H1 (cell line): ENCODE measurements around the gene PTPRT.

Experiments
- BACH1 ChIP-seq: IDR thresholded peaks from 2 replicates; pipeline ENCODE4 v1.6.1; 2012; ENCODE audit warnings: low read length, improper control_type of control experiment
- CEBPB ChIP-seq: IDR thresholded peaks from 2 replicates; pipeline ENCODE4 v1.6.1; 2012; ENCODE audit warnings: low read depth, low read length
- CHD7 ChIP-seq: fragments of 300-600 bp; sonication (generic); IDR thresholded peaks from 2 replicates; pipeline ENCODE4 v1.7.1; 2012; ENCODE audit warnings: low read length, moderate library complexity, mild to moderate bottlenecking, inconsistent platforms; ENCODE audit not compliant: insufficient replicate concordance
- CTCF ChIP-seq, 3 experiments: IDR thresholded peaks; 1 replicate in 2 of 3; 2 replicates in 1 of 3; pipeline versions ENCODE4 v1.5.1 to v1.6.1; 2011; ENCODE audit warnings: low read length in 3 of 3, mild to moderate bottlenecking in 3 of 3, inconsistent platforms in 2 of 3, low read depth in 1 of 3, moderate library complexity in 1 of 3; ENCODE audit not compliant: insufficient read depth in 1 of 3; ENCODE audit errors: control extremely low read depth in 1 of 3
- GTF2F1 ChIP-seq: IDR thresholded peaks from 2 replicates; pipeline ENCODE4 v1.6.1; 2012; ENCODE audit warnings: low read depth, low read length, improper control_type of control experiment, borderline replicate concordance
- HDAC2 ChIP-seq, 2 experiments: fragments of 300-600 bp in 1 of 2; sonication (generic) in 1 of 2; IDR thresholded peaks; 2 replicates each; pipeline ENCODE4 v1.6.1; 2011 to 2012; ENCODE audit warnings: low read depth in 2 of 2, low read length in 2 of 2, mild to moderate bottlenecking in 2 of 2, moderate library complexity in 2 of 2, borderline replicate concordance in 1 of 2, inconsistent platforms in 1 of 2
- HDAC6 ChIP-seq: IDR thresholded peaks from one replicate; pipeline ENCODE4 v1.7.1; 2012; ENCODE audit warnings: low read depth, mild to moderate bottlenecking, inconsistent platforms, low read length, moderate library complexity
- MAFK ChIP-seq: IDR thresholded peaks from 2 replicates; pipeline ENCODE4 v1.6.1; 2012; ENCODE audit warnings: low read depth, mild to moderate bottlenecking, improper control_type of control experiment, low read length
- POLR2A ChIP-seq, 2 experiments: IDR thresholded peaks; 1 replicate in 1 of 2; 2 replicates in 1 of 2; pipeline ENCODE4 v1.6.1; 2011; ENCODE audit warnings: low read depth in 2 of 2, low read length in 2 of 2, mild to moderate bottlenecking in 2 of 2; ENCODE audit errors: control extremely low read depth in 1 of 2
- POLR2AphosphoS5 ChIP-seq: IDR thresholded peaks from 2 replicates; pipeline ENCODE4 v1.6.1; 2011; ENCODE audit warnings: low read depth, low read length
- RAD21 ChIP-seq, 2 experiments: IDR thresholded peaks in 1 of 2; conservative IDR thresholded peaks in 1 of 2; 2 replicates each; pipeline ENCODE4 v1.6.1; 2011; ENCODE audit warnings: low read depth in 2 of 2, low read length in 2 of 2, improper control_type of control experiment in 1 of 2, inconsistent platforms in 1 of 2, mild to moderate bottlenecking in 1 of 2, moderate library complexity in 1 of 2
- SIRT6 ChIP-seq: IDR thresholded peaks from one replicate; pipeline ENCODE4 v1.7.1; 2012; ENCODE audit warnings: low read length, inconsistent platforms
- YY1 ChIP-seq: IDR thresholded peaks from 2 replicates; pipeline ENCODE4 v1.6.1; 2011; ENCODE audit warnings: low read depth, mild to moderate bottlenecking, low read length

GRCh38 chr20:43029176-43029575 lies 160.5 kb downstream of the PTPRT start:
- TF ChIP-seq BACH1: no peak
- no peak for TF ChIP-seq CTCF (IDR thresholded peaks at IDR 0.05; ENCODE audit: control extremely low read depth in 1 of 3, insufficient read depth in 1 of 3, low read depth in 1 of 3, low read length in 3 of 3)
- TF ChIP-seq CHD7: no peak
- TF ChIP-seq GTF2F1: no peak
- no peak for TF ChIP-seq HDAC6
- TF ChIP-seq YY1: no peak
- TF ChIP-seq POLR2A (IDR thresholded peaks at IDR 0.05; ENCODE audit: control extremely low read depth in 1 of 2, low read depth in 2 of 2, low read length in 2 of 2): no peak
- no peak for TF ChIP-seq RAD21 (IDR thresholded peaks at IDR 0.05 in 1 of 2, conservative IDR thresholded peaks at IDR 0.05 in 1 of 2; ENCODE audit: low read depth in 2 of 2, low read length in 2 of 2)
- no peak for TF ChIP-seq POLR2AphosphoS5
- TF ChIP-seq SIRT6: no peak
- no peak for TF ChIP-seq HDAC2 (IDR thresholded peaks at IDR 0.05; ENCODE audit: borderline replicate concordance in 1 of 2, low read depth in 2 of 2, low read length in 2 of 2)
- no peak for TF ChIP-seq MAFK
- TF ChIP-seq CEBPB: no peak
